GM19463 (cell line): ENCODE results near the gene STAT1.

Source experiments
- ATAC-seq: cut with Tn5 transposase; IDR thresholded peaks from one replicate; pipeline ENCODE4 v1.9.1; 2021; ENCODE audit warnings: mild to moderate bottlenecking, moderate library complexity; ENCODE audit not compliant: unreplicated experiment

STAT1 gene

DNA sequence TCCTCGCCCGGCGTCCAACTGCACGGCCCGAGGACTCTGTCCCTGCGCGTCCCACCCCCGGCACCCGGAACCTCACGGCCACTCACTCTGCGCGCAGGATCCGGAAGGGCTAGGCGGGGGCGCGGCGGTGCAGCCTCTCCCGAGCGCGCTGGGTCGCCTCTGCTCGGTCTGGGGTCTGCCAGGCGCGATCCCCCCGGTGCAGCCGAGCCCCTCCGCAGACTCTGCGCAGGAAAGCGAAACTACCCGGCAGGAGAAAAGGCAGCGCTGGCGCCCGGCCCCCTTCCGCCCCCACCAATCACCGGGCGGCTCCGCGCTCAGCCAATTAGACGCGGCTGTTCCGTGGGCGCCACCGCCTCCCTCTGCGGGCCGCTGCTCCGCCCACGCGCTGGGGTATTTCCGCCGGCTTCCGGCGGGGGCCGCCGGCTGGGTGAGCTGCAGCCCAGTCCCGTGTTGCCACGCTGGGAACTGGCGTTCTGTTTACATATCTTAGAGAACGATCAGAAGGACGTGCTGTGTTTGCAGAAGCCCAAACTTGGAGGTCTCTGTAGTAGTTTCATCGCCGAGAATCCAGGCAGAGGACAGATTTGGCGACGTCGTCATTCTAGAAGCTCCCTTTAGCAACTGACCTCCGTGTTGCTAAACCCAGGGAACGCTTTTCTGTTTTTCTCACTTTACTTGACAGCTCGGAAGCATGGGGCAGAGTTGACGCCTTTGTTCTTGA, at the start of gene STAT1:
STAT1 (minus strand) TSS at position 240 of the 721 bp plus-strand sequence. CDS start 4,168 bp downstream, outside the sequence.
- ATAC-seq = peak; percentile 74

DNA sequence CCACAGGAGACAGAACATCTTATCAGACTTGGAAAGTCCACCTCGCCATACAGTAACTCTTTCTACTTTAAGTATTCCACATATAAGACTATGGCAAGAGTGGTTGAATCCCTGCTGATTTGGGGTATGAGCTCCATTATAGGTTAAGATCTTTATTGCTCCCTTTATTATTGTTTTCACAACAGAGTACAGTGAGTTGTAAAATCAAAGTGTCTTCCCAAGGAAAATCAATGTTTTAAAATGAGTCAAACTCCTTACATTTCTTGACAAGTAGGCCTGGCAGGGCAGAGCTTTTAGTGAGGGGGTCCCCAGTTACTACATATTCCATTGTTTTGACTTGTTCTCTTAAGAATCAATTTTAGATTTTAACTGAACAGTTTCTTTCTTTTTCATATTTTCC, 49.6 kb upstream of the STAT1 start:
- ATAC-seq = no peak

DNA sequence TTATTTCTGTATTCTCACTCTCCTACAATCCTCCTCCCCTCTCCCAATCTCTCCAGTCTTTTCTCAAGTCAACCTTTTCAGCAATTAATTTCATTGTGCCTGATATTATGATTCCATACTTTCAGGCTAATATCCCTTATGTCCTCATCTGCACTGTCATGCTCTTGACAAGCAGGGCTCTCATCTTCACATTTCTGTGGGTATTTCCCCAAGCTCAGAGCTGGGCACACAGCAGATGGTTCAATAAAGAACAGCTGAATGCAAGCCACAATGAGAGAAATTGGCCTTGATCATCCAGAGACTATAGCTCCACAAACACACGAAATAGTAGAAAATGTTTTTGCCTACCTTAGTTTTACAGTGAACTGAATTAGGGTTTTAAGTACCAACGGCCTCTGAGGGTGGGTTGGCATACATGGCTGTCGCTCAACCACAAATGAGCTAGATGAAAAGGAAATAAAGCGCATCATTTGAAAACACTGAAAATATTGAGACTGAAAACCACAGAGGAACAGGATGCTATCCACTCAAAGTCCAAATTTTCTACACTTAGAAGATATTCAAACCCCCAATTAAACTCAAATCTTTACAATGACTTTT, 47.5 kb upstream of the STAT1 start:
- ATAC-seq = no peak

DNA sequence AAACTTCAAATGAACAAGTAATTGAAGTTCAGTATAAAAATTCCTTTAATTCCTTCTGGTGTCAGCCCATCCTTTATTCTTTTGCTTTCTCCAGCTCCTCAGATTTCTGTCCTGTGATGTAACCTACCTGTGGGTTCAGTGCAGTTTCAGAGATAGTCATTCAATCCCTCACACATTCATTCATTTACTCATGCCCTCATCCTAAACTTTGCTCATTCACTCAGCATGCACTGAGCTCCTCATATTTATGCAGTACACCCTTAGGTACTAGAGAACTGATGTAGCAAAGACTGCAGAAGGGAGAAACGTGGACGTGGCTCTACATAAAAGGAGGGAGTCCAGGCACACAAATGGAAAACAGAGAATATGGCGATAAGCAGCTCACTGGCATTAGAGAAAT, 45.3 kb upstream of the STAT1 start:
- no peak for ATAC-seq

DNA sequence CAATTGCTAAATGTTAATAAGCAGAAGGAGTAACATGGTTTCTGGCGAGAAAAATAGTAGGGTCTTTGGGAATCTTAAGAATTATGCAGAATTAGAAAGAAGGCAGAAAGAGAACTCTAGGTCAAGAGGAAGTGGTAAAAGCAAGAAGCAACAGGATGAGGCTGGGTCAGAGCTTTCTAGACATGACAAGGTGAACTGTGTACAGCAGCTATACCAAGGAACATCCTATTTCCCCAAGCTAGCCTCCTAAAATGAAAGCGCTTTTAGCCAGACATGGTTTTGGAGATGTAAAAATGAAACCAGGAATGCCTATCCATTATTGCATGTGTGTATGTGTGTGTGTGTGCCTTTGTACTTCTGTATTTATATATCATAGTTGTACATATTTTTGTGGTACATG, 42.3 kb upstream of the STAT1 start:
- no peak for ATAC-seq

DNA sequence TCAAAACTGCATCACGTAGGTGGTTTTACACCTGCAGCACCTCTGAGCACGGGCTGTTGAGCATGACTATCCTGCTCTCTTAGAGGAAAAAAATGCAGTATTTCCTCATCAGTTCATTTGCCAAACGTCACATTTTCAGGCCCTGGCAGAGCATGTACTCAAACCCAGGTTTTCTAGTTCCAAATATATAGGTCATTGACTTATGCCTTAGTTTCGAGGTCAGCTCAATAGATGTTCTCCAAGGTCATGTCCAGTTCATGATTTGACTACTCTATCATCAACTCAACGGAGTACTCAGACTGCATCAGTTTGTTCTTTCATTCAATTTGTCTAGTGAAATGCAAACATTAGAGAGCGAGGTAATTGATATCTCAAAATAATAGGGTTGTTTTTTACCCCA, 39.3 kb upstream of the STAT1 start:
- ATAC-seq = no peak

DNA sequence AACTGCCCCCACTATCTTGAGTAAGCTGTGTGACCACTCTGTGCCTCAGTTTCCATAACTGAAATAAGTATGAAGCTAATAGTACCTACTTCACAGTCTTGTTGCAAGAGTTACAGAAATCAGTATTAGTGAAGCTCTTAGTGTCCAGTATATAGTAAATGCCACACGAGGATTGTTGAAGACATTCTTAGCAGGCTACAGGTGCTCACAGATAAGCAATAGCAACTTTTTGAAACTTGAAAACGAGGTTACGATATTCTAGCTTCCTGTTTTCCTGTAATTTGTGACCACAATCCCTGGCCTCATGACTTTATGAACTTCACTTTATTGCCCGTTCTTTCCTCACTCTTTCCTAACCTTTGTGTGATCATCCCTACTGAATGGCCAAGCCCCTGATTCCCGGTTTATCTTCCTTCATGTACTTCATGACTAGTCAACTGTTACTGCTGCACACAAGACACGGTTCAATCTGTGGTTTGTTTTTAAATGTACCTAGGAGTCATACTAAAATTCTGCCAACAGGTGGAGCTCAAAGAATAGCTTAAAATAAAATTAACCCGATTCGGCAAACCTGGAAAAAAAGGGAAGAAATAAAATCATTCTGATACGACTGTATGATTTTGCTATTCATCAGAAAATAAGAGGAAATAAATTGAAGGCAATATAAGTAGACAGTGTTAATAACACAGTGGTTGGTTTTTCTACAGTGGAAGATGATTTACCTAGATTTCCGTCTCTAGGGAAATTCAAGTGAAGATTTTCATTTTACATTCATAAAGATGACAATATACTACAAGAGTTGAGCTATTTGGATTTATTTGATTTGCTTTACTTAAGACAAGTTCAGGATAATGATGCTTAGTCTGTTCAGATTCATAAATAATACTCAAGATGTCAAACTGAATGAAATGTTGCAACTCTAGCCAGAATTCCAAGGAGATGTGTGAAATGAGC, 38.1 kb upstream of the STAT1 start:
- ATAC-seq = peak; percentile 42

DNA sequence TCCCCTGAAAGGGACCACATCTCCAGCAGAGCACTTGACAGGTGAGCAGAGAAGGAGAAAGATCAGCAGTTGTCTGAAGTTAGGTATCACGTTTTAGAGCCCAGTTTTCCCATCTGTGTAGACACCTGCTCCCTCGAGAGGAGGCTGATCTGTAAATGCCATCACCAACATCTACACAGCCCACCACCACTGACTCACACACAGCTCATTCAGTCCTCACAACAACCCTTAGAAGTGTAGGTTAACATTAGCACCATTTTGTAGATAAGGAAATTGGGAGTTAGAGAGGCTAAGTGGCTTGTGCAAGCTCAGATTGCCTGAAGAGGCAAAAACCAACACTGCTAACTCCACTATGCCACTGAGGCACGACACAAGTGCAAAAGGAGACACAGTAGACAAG, 37.2 kb upstream of the STAT1 start:
- no peak for ATAC-seq

DNA sequence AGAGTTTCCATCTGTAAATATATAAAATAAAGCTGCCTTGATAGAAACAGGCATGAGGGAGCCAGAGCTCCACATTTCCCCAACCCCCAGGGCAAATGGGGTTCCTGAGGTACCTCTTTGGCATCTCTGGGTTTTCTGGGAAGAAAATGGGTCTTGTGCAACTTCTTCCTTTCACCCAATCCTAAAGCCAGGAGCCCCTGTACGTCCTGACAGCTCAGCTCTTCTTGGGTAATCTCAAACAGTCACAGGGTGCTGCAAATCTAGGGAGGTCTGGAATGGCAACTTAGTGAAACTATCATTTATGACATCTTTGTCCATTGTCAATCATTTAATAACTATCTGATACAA, 36.6 kb upstream of the STAT1 start:
- ATAC-seq = no peak

DNA sequence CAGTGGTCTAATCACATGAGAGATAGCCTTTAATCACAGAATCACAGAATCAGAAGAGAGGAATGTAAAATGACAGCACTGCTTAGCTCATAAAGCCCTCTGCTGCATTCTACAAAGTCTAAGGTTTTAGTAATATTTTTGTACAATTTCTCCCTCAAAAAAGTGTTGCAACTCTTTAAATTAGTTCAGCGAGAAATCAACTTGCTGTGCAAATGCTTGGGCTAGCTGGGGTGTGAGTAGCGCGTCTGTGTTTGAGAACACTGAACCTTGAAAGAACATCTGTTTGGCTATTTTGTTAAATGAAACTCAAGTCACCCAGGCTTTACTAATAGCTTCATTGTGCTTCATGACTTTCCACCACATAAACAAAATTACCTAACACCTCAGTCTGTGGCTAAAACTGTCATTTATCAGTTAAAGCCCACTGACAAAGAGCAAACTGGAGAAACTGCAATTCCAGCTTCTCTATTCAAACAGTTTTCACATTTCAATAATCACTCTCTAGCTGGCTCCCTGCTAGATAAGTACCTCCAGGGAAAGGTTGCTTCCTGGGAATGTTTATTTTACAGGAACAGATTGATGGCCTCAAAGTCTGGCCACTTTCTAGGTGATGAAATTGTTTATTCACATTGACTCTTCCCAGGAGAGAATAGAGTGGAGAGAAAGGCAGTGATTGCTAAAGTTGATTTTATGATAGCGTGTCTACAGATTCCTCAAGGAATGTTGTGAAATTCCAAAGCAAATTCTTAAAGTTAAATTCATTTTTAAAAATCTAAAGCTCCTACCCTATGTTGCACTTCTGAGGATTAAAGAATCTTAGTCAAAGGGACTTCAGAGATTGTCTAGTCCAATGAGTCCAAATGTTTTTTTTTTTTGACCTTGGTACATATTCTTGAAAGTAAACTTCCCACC, 36.0 kb upstream of the STAT1 start:
- ATAC-seq = peak; percentile 84

DNA sequence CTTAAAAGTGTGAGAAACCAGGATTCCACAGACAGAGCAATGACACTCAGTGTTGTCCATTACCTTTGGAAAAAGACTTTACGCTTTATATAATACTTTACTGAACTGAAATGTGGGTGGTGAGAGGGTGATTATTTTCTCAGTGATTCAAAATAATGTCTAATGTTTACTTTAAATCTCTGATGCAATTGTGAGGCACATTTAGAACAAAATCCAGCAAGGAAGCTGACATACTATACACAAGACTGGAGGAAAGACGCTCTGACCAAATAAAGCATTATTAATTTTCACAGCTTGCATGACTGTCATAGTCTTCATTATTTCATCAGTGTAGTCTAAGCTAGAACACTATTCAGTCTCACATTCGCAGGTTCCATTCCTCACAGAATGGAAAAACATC, 34.1 kb upstream of the STAT1 start:
- ATAC-seq = no peak

DNA sequence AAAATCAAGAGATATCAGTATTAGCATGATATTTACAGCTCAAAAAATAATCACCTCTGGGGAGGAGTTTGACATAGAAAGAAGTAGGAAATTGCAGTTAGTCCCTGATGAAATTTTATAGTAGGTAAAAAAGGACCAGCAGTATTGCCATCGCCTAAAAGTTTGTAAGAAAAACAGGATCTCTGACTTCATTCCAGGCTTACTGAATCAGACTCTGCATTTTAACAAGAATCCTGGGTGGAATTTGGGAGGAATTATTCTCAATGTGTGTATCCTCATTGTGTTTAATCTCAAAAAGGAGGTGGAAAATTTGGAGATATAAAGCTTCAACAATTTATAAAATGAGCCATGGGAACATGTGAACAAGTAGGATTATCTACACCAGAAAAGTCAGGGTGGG, 31.2 kb upstream of the STAT1 start:
- ATAC-seq = no peak

DNA sequence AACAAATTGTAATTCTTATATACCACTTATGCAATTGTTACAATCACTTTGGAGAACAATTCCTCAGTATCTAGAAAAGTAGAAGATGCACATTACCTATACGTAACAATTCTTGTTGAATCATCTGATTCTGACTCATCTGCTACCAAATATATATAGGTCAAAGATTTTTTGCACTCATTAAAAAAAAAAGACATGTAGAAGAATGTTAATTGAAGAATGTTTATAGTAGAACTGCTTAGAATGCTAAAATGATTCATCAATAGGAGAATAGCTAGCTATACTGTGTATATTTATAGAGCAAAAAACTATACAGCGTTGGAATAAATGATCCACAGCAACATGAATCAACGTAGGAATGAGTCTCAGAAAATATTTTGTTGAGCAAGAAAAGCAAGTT, 29.5 kb upstream of the STAT1 start:
- no peak for ATAC-seq

DNA sequence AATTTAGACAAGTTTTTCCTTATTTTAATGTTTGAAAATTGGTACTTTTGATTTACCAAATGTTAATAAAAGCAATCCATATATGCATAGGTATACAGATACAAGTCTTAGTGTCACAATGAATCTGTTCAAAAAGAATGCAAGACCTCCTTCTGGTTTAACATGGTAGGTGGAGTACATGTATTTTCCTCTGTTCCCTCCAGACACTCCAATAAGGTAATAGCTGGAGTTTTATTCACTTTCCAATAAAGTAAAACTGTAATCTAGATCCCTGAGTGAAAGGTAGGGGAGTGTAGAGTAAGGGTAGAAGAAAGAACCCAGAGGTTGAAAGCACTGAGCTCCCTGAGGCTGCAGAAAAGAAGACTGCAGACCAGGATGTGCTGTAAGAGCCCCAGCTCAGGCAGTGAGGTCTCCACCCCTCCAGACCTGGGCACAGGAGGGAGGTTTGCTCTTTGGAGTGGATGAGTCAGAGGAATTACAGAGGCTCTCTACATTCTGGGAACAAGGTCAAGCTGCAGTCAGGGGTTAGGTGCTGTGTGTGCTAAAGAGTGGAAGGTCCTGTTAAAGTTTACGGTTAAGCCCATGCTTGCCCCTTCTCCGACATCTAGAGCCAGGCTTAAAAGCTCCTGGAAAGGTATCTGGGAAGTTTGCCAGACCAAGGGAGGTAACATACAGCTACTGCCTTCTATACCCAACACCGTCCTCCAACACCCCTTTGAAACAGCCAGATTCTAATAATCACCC, 27.6 kb upstream of the STAT1 start:
- no peak for ATAC-seq

DNA sequence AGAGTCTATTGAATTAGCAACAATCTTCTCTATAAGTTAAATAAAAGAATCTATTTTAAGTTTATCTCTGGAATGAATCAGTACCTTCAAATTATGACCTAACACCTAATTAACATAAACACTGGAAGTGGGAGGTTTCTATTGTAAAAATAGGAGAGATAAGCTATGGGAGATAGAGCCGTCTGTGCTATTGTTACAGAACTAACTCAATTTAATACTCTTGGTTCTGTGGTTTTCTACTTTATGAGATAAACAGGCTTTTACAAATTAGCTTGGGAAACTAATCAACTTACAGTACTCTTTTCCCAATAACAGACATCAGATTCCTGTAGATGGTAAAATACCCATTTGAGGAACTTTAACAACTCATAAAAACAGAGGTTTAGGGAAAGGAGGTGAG, 25.6 kb upstream of the STAT1 start:
- ATAC-seq = no peak

DNA sequence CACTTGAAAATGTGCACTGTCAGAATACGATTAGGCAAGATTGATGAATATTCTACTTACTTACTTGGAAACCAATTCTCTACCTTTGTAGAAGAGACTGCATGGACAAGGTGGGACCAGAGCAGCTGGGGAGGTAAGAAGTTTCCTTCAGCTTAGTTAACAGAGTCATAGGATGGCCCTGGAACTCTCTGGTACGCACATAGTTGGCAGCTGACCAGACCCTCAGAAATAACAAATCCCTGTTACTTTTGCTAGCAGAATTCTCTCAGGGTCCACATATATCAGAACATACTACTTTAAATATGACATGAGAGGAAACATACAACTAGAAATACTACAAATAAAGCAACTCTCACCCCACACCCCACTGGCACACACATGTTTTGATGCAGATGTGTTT, 24.8 kb upstream of the STAT1 start:
- no peak for ATAC-seq

DNA sequence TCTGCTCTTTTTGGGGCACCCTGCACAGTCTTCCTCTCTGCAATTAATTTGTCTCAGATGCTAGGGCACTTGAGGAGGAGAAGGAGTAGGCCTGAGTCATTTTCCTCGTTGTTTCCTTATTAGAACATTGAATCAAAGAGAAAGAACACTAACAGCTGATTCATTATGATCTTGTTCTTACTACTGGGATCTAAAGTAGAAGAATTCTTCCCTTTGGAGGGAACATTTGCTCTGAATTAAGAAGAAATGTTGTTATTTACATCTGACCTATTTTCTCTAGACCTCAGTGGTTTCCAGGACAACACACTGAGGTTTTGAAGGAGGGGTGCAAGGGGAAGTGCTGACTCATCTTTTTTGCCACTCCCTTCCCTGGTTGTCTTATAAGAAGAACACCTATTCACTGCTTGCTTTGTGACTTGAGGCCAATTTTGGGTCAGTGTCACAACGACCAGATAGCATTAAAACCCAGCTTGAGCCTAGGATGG, 24.3 kb upstream of the STAT1 start:
- no peak for ATAC-seq

DNA sequence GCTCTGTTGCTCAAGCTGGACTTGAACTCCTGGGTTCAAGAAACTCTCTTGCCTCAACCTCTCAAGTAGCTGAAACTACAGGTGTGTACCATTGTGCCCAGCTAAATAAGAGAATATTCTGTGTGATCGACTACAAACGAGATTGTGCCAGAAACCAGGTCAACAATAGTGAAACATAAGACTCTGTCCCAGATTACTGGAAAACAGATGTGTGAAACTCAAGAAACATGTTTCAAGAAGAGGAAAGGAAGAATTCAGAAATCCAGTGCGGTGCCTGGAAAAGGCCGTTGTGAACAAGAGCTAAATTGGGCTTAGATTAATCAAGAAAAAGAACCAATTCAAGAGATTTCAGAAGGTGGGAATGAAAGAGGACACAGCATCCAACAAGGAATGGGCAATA, 23.4 kb upstream of the STAT1 start:
- no peak for ATAC-seq

DNA sequence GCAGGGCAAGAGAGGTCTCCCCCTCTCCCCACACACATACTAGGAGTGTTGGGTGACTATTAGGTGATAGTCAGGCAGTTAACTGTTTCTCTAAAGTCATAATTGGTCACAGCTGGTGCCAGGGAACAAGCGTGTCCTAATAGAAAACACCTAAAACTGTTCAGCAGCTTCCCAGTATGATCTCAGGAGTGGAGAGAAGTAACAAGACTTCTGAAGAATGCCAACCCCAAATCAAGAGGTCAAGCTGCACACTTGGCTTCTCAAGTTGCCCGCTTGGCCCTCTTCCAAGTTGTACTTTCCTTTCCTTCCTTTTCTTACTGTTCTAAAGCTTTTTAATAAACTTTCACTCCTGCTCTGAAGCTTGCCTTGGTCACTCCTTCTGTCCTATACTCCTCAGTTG, 22.4 kb upstream of the STAT1 start:
- no peak for ATAC-seq
